Stimulated activated naive CD8-positive, alpha-beta T cell treated with anti-CD3 and anti-CD28 coated beads, Interleukin-15, Interleukin-2, amounts not matched to agents 100 ng/mL and 50 ng/mL, for 24 hours (primary cell): ENCODE results near the gene PDPN.

ENCODE experiments used
- H3K27ac Mint-ChIP-seq: one replicate; pipeline ENCODE4 v1.8.0; 2021; ENCODE audit warnings: mild to moderate bottlenecking, mixed read lengths
- H3K27me3 Mint-ChIP-seq: one replicate; pipeline ENCODE4 v1.8.0; 2021; ENCODE audit warnings: mixed read lengths
- H3K36me3 Mint-ChIP-seq: one replicate; pipeline ENCODE4 v1.8.0; 2021; ENCODE audit warnings: low read depth, mixed read lengths
- H3K4me1 Mint-ChIP-seq: one replicate; pipeline ENCODE4 v1.8.0; 2021; ENCODE audit warnings: low read depth, mixed read lengths
- H3K4me3 Mint-ChIP-seq: one replicate; pipeline ENCODE4 v1.8.0; 2021; ENCODE audit warnings: mild to moderate bottlenecking, mixed read lengths
- H3K9me3 Mint-ChIP-seq: one replicate; pipeline ENCODE4 v1.8.0; 2021; ENCODE audit warnings: mixed read lengths

The PDPN gene

GRCh38 chr1:13583595-13583965, at the start of gene PDPN:
PDPN (plus strand) TSS chr1:13583832; CDS start chr1:13584034, 202 bp downstream.
- no peaks in the 10 kb centered on the region for H3K9me3 Mint-ChIP-seq
- H3K27ac Mint-ChIP-seq, result no peak within 1 kb of the TSS
- H3K4me3 Mint-ChIP-seq, result no peak within 1 kb of the TSS
- H3K4me1 Mint-ChIP-seq, result no peaks in the 10 kb centered on the region
- H3K27me3 Mint-ChIP-seq, result peaks cover 64% of the 10 kb centered on the region
- no peaks in the 10 kb centered on the region for H3K36me3 Mint-ChIP-seq

- Mint-ChIP-seq H3K4me1 (no peaks in the 10 kb centered on the region), H3K27me3 (no peaks in the 10 kb centered on the region), H3K4me3 (no peak overlapping the region), H3K36me3 (no peaks in the 10 kb centered on the region), H3K9me3 (no peaks in the 10 kb centered on the region), H3K27ac (no peak overlapping the region)
Observed at GRCh38 chr1:13535227-13535626, 48.4 kb upstream of the PDPN start.

- H3K4me3 Mint-ChIP-seq, result no peak overlapping the region
- no peaks in the 10 kb centered on the region for H3K9me3 Mint-ChIP-seq
- no peak overlapping the region for H3K27ac Mint-ChIP-seq
- H3K4me1 Mint-ChIP-seq, result no peaks in the 10 kb centered on the region
- H3K36me3 Mint-ChIP-seq, result no peaks in the 10 kb centered on the region
- no peaks in the 10 kb centered on the region for H3K27me3 Mint-ChIP-seq
Observed at GRCh38 chr1:13536571-13536970, 47.1 kb upstream of the PDPN start.

- H3K36me3 Mint-ChIP-seq, result no peaks in the 10 kb centered on the region
- no peaks in the 10 kb centered on the region for H3K27me3 Mint-ChIP-seq
- no peak overlapping the region for H3K4me3 Mint-ChIP-seq
- no peaks in the 10 kb centered on the region for H3K9me3 Mint-ChIP-seq
- H3K27ac Mint-ChIP-seq, result no peak overlapping the region
- no peaks in the 10 kb centered on the region for H3K4me1 Mint-ChIP-seq
Observed at GRCh38 chr1:13538832-13539231, 44.8 kb upstream of the PDPN start.

GRCh38 chr1:13539683-13540082, 43.9 kb upstream of the PDPN start:
- H3K4me3 Mint-ChIP-seq, result no peak overlapping the region
- no peaks in the 10 kb centered on the region for H3K36me3 Mint-ChIP-seq
- H3K27me3 Mint-ChIP-seq, result no peaks in the 10 kb centered on the region
- H3K27ac Mint-ChIP-seq, result no peak overlapping the region
- H3K4me1 Mint-ChIP-seq, result no peaks in the 10 kb centered on the region
- H3K9me3 Mint-ChIP-seq, result no peaks in the 10 kb centered on the region

GRCh38 chr1:13540866-13541265, 42.8 kb upstream of the PDPN start:
- H3K27ac Mint-ChIP-seq, result no peak overlapping the region
- peaks cover 1% of the 10 kb centered on the region for H3K27me3 Mint-ChIP-seq
- H3K36me3 Mint-ChIP-seq, result no peaks in the 10 kb centered on the region
- H3K4me1 Mint-ChIP-seq, result no peaks in the 10 kb centered on the region
- no peaks in the 10 kb centered on the region for H3K9me3 Mint-ChIP-seq
- H3K4me3 Mint-ChIP-seq, result no peak overlapping the region

- Mint-ChIP-seq H3K9me3 (no peaks in the 10 kb centered on the region), H3K4me1 (no peaks in the 10 kb centered on the region), H3K4me3 (no peak overlapping the region), H3K27me3 (peaks cover 6% of the 10 kb centered on the region), H3K36me3 (no peaks in the 10 kb centered on the region), H3K27ac (no peak overlapping the region)
Observed at GRCh38 chr1:13541435-13542215, 42.0 kb upstream of the PDPN start.

- no peak overlapping the region for H3K4me3 Mint-ChIP-seq
- no peaks in the 10 kb centered on the region for H3K9me3 Mint-ChIP-seq
- peaks cover 9% of the 10 kb centered on the region for H3K27me3 Mint-ChIP-seq
- H3K36me3 Mint-ChIP-seq, result no peaks in the 10 kb centered on the region
- no peaks in the 10 kb centered on the region for H3K4me1 Mint-ChIP-seq
- no peak overlapping the region for H3K27ac Mint-ChIP-seq
Observed at GRCh38 chr1:13543451-13544220, 40.0 kb upstream of the PDPN start.

GRCh38 chr1:13544221-13544556, 39.4 kb upstream of the PDPN start:
- H3K27me3 Mint-ChIP-seq, result peaks cover 13% of the 10 kb centered on the region
- H3K9me3 Mint-ChIP-seq, result no peaks in the 10 kb centered on the region
- H3K4me3 Mint-ChIP-seq, result no peak overlapping the region
- H3K4me1 Mint-ChIP-seq, result no peaks in the 10 kb centered on the region
- no peaks in the 10 kb centered on the region for H3K36me3 Mint-ChIP-seq
- H3K27ac Mint-ChIP-seq, result no peak overlapping the region

- Mint-ChIP-seq H3K9me3 (no peaks in the 10 kb centered on the region), H3K36me3 (no peaks in the 10 kb centered on the region), H3K27ac (no peak overlapping the region), H3K27me3 (peaks cover 19% of the 10 kb centered on the region), H3K4me3 (no peak overlapping the region), H3K4me1 (no peaks in the 10 kb centered on the region)
Observed at GRCh38 chr1:13546791-13547190, 36.8 kb upstream of the PDPN start.

- no peaks in the 10 kb centered on the region for H3K36me3 Mint-ChIP-seq
- H3K4me1 Mint-ChIP-seq, result no peaks in the 10 kb centered on the region
- no peak overlapping the region for H3K4me3 Mint-ChIP-seq
- H3K9me3 Mint-ChIP-seq, result no peaks in the 10 kb centered on the region
- peaks cover 22% of the 10 kb centered on the region for H3K27me3 Mint-ChIP-seq
- H3K27ac Mint-ChIP-seq, result no peak overlapping the region
Observed at GRCh38 chr1:13548281-13548680, 35.4 kb upstream of the PDPN start.

- no peaks in the 10 kb centered on the region for H3K36me3 Mint-ChIP-seq
- H3K27me3 Mint-ChIP-seq, result peaks cover 22% of the 10 kb centered on the region
- no peak overlapping the region for H3K27ac Mint-ChIP-seq
- no peaks in the 10 kb centered on the region for H3K9me3 Mint-ChIP-seq
- no peaks in the 10 kb centered on the region for H3K4me1 Mint-ChIP-seq
- no peak overlapping the region for H3K4me3 Mint-ChIP-seq
Observed at GRCh38 chr1:13549021-13549420, 34.6 kb upstream of the PDPN start.

- Mint-ChIP-seq H3K27ac (no peak overlapping the region), H3K9me3 (no peaks in the 10 kb centered on the region), H3K36me3 (no peaks in the 10 kb centered on the region), H3K4me3 (no peak overlapping the region), H3K27me3 (peaks cover 22% of the 10 kb centered on the region), H3K4me1 (no peaks in the 10 kb centered on the region)
Observed at GRCh38 chr1:13549521-13549920, 34.1 kb upstream of the PDPN start.

- Mint-ChIP-seq H3K27ac (no peak overlapping the region), H3K27me3 (peaks cover 22% of the 10 kb centered on the region), H3K9me3 (no peaks in the 10 kb centered on the region), H3K4me1 (no peaks in the 10 kb centered on the region), H3K4me3 (no peak overlapping the region), H3K36me3 (no peaks in the 10 kb centered on the region)
Observed at GRCh38 chr1:13550663-13551062, 33.0 kb upstream of the PDPN start.

GRCh38 chr1:13554798-13555197, 28.8 kb upstream of the PDPN start:
- H3K4me3 Mint-ChIP-seq, result no peak overlapping the region
- H3K27ac Mint-ChIP-seq, result no peak overlapping the region
- no peaks in the 10 kb centered on the region for H3K9me3 Mint-ChIP-seq
- no peaks in the 10 kb centered on the region for H3K36me3 Mint-ChIP-seq
- H3K27me3 Mint-ChIP-seq, result peaks cover 10% of the 10 kb centered on the region
- no peaks in the 10 kb centered on the region for H3K4me1 Mint-ChIP-seq
